Activated naive CD8-positive, alpha-beta T cell (primary cell): ENCODE data around the gene KIFAP3.
"Not testable (repeated sequence)": the region's sequence is repeated elsewhere in the genome, so short reads cannot be mapped to it uniquely, and the experiment has no call there.

Experiments used
- H3K27ac Mint-ChIP-seq: one replicate; pipeline ENCODE4 v1.8.0; 2021; ENCODE audit warnings: mixed read lengths
- H3K27me3 Mint-ChIP-seq: one replicate; pipeline ENCODE4 v1.8.0; 2021; ENCODE audit warnings: mixed read lengths
- H3K36me3 Mint-ChIP-seq: one replicate; pipeline ENCODE4 v1.8.0; 2021; ENCODE audit warnings: mixed read lengths
- H3K4me1 Mint-ChIP-seq: one replicate; pipeline ENCODE4 v1.8.0; 2021; ENCODE audit warnings: low read depth, mixed read lengths
- H3K4me3 Mint-ChIP-seq: one replicate; pipeline ENCODE4 v1.8.0; 2021; ENCODE audit warnings: mild to moderate bottlenecking, mixed read lengths
- H3K9me3 Mint-ChIP-seq: one replicate; pipeline ENCODE4 v1.8.0; 2021; ENCODE audit warnings: low read depth, mixed read lengths

KIFAP3 gene

GRCh38 chr1:169928438-169929209 is 145.9 kb downstream of the KIFAP3 start:
- peaks cover 5% of the 10 kb centered on the region for H3K4me1 Mint-ChIP-seq
- H3K4me3 Mint-ChIP-seq = no peak overlapping the region
- H3K9me3 Mint-ChIP-seq = no peaks in the 10 kb centered on the region
- H3K27ac Mint-ChIP-seq = no peak overlapping the region
- H3K36me3 Mint-ChIP-seq = peaks cover 3% of the 10 kb centered on the region
- H3K27me3 Mint-ChIP-seq = no peaks in the 10 kb centered on the region

- H3K27me3 Mint-ChIP-seq = no peaks in the 10 kb centered on the region
- no peak overlapping the region for H3K27ac Mint-ChIP-seq
- H3K4me3 Mint-ChIP-seq = no peak overlapping the region
- peaks cover 5% of the 10 kb centered on the region for H3K4me1 Mint-ChIP-seq
- no peaks in the 10 kb centered on the region for H3K9me3 Mint-ChIP-seq
- H3K36me3 Mint-ChIP-seq = peaks cover 8% of the 10 kb centered on the region
Observed at GRCh38 chr1:169925505-169926482, 148.7 kb downstream of the KIFAP3 start.

- no peak overlapping the region for H3K27ac Mint-ChIP-seq
- no peak overlapping the region for H3K4me3 Mint-ChIP-seq
- H3K9me3 Mint-ChIP-seq = no peaks in the 10 kb centered on the region
- peaks cover 8% of the 10 kb centered on the region for H3K36me3 Mint-ChIP-seq
- no peaks in the 10 kb centered on the region for H3K27me3 Mint-ChIP-seq
- H3K4me1 Mint-ChIP-seq = peaks cover 5% of the 10 kb centered on the region
Observed at GRCh38 chr1:169924829-169925228, 149.7 kb downstream of the KIFAP3 start.

GRCh38 chr1:169924063-169924462 is 150.4 kb downstream of the KIFAP3 start:
- no peaks in the 10 kb centered on the region for H3K27me3 Mint-ChIP-seq
- H3K27ac Mint-ChIP-seq = no peak overlapping the region
- no peaks in the 10 kb centered on the region for H3K9me3 Mint-ChIP-seq
- H3K36me3 Mint-ChIP-seq = peaks cover 10% of the 10 kb centered on the region
- H3K4me3 Mint-ChIP-seq = no peak overlapping the region
- peaks cover 5% of the 10 kb centered on the region for H3K4me1 Mint-ChIP-seq

- no peaks in the 10 kb centered on the region for H3K27me3 Mint-ChIP-seq
Observed at GRCh38 chr1:169921080-169921479, 153.4 kb downstream of the KIFAP3 start.

GRCh38 chr1:169918927-169919326 is 155.6 kb downstream of the KIFAP3 start:
- peaks cover 11% of the 10 kb centered on the region for H3K36me3 Mint-ChIP-seq
- H3K27ac Mint-ChIP-seq = no peak overlapping the region
- H3K4me3 Mint-ChIP-seq = no peak overlapping the region
- no peaks in the 10 kb centered on the region for H3K4me1 Mint-ChIP-seq
- H3K9me3 Mint-ChIP-seq = no peaks in the 10 kb centered on the region
- H3K27me3 Mint-ChIP-seq = no peaks in the 10 kb centered on the region

More at GRCh38 chr1:169921080-169921479, 153.4 kb downstream of the KIFAP3 start:
- H3K4me3 Mint-ChIP-seq = no peak overlapping the region
- H3K27ac Mint-ChIP-seq = no peak overlapping the region
- H3K36me3 Mint-ChIP-seq = peaks cover 12% of the 10 kb centered on the region
- peaks cover 2% of the 10 kb centered on the region for H3K4me1 Mint-ChIP-seq
- no peaks in the 10 kb centered on the region for H3K9me3 Mint-ChIP-seq

GRCh38 chr1:169918220-169918619 is 156.3 kb downstream of the KIFAP3 start:
- not testable (repeated sequence) for H3K4me3 Mint-ChIP-seq, H3K27ac Mint-ChIP-seq, H3K9me3 Mint-ChIP-seq, H3K27me3 Mint-ChIP-seq, H3K4me1 Mint-ChIP-seq
- H3K36me3 Mint-ChIP-seq = peaks cover 11% of the 10 kb centered on the region

GRCh38 chr1:169915150-169915549 is 159.3 kb downstream of the KIFAP3 start:
- Mint-ChIP-seq H3K27me3 (no peaks in the 10 kb centered on the region), H3K27ac (no peak overlapping the region), H3K4me1 (no peaks in the 10 kb centered on the region), H3K4me3 (no peak overlapping the region), H3K9me3 (no peaks in the 10 kb centered on the region), H3K36me3 (peaks cover 6% of the 10 kb centered on the region)

GRCh38 chr1:169914531-169914930 is 160.0 kb downstream of the KIFAP3 start:
- Mint-ChIP-seq H3K9me3 (no peaks in the 10 kb centered on the region), H3K4me3 (no peak overlapping the region), H3K4me1 (no peaks in the 10 kb centered on the region), H3K36me3 (peaks cover 6% of the 10 kb centered on the region), H3K27me3 (no peaks in the 10 kb centered on the region), H3K27ac (no peak overlapping the region)

- Mint-ChIP-seq H3K4me3 (no peak overlapping the region), H3K27ac (no peak overlapping the region)
Observed at GRCh38 chr1:169909499-169909898, 165.0 kb downstream of the KIFAP3 start.

GRCh38 chr1:169906938-169907337 is 167.6 kb downstream of the KIFAP3 start:
- Mint-ChIP-seq H3K4me1 (peaks cover 29% of the 10 kb centered on the region), H3K27ac (no peak overlapping the region), H3K4me3 (no peak overlapping the region), H3K9me3 (no peaks in the 10 kb centered on the region), H3K36me3 (no peaks in the 10 kb centered on the region), H3K27me3 (no peaks in the 10 kb centered on the region)

More at GRCh38 chr1:169909499-169909898, 165.0 kb downstream of the KIFAP3 start:
- Mint-ChIP-seq H3K4me1 (peaks cover 9% of the 10 kb centered on the region), H3K36me3 (no peaks in the 10 kb centered on the region), H3K27me3 (no peaks in the 10 kb centered on the region), H3K9me3 (no peaks in the 10 kb centered on the region)

- no peak overlapping the region for H3K4me3 Mint-ChIP-seq
- no peak overlapping the region for H3K27ac Mint-ChIP-seq
- no peaks in the 10 kb centered on the region for H3K36me3 Mint-ChIP-seq
- no peaks in the 10 kb centered on the region for H3K27me3 Mint-ChIP-seq
- H3K9me3 Mint-ChIP-seq = no peaks in the 10 kb centered on the region
- peaks cover 33% of the 10 kb centered on the region for H3K4me1 Mint-ChIP-seq
Observed at GRCh38 chr1:169904834-169905233, 169.7 kb downstream of the KIFAP3 start.

- Mint-ChIP-seq H3K4me3 (peak overlapping the region; percentile 48), H3K27ac (peak overlapping the region; percentile 67), H3K9me3 (no peaks in the 10 kb centered on the region), H3K4me1 (peaks cover 23% of the 10 kb centered on the region), H3K27me3 (no peaks in the 10 kb centered on the region), H3K36me3 (no peaks in the 10 kb centered on the region)
Observed at GRCh38 chr1:169902751-169903150, 171.7 kb downstream of the KIFAP3 start.

- Mint-ChIP-seq H3K27me3 (no peaks in the 10 kb centered on the region), H3K4me1 (peaks cover 23% of the 10 kb centered on the region), H3K9me3 (no peaks in the 10 kb centered on the region), H3K36me3 (no peaks in the 10 kb centered on the region), H3K27ac (no peak overlapping the region), H3K4me3 (no peak overlapping the region)
Observed at GRCh38 chr1:169901115-169901514, 173.4 kb downstream of the KIFAP3 start.

GRCh38 chr1:169900571-169900970 is 173.9 kb downstream of the KIFAP3 start:
- no peaks in the 10 kb centered on the region for H3K27me3 Mint-ChIP-seq
- H3K36me3 Mint-ChIP-seq = no peaks in the 10 kb centered on the region
- H3K9me3 Mint-ChIP-seq = no peaks in the 10 kb centered on the region
- H3K4me1 Mint-ChIP-seq = peaks cover 23% of the 10 kb centered on the region
- H3K4me3 Mint-ChIP-seq = no peak overlapping the region
- no peak overlapping the region for H3K27ac Mint-ChIP-seq
